H1 (cell line): ENCODE measurements around the gene COX19. TPM values are rescaled to one million over a fixed set of nuclear protein-coding genes. Genes with fewer than 3 reads are reported as not detected.

ENCODE experiments used
- CTCF ChIA-PET: fragments of 300-600 bp; sonication (Branson Sonifier 250); formaldehyde crosslinking; loops from one replicate; lab custom pipeline; 2021; ENCODE audit not compliant: partially characterized antibody; lab: Charles Lee
- POLR2A ChIA-PET: fragments of 300-600 bp; sonication (Branson Sonifier 250); formaldehyde crosslinking; loops from one replicate; lab custom pipeline; 2021; ENCODE audit warnings: inconsistent platforms; ENCODE audit not compliant: partially characterized antibody; lab: Charles Lee
- DNase-seq, 2 experiments: peaks; one replicate each; pipeline versions ENCODE4 v3.0.0 to v3.0.0-alpha.2; 2010 to 2022; ENCODE audit warnings: low spot score in 2 of 2, low read depth in 1 of 2, mixed read lengths in 1 of 2
- FAIRE-seq: peaks from 2 replicates; lab custom pipeline; 2011; peaks lifted over from hg19 to GRCh38; lab: Jason Lieb, UNC
- H2AFZ ChIP-seq: 2 replicates; pipeline ENCODE4 v1.8.1; 2012; ENCODE audit warnings: low read length, inconsistent platforms
- H2AK5ac ChIP-seq: 2 replicates; pipeline ENCODE4 v1.6.1; 2013; ENCODE audit warnings: low read depth, low read length
- H2BK120ac ChIP-seq: replicated peaks from 2 replicates; pipeline ENCODE3; 2013; ENCODE audit warnings: low read depth, low read length, inconsistent platforms
- H2BK12ac ChIP-seq: 2 replicates; pipeline ENCODE4 v1.6.1; 2013; ENCODE audit warnings: low read depth, low read length
- H2BK15ac ChIP-seq: 2 replicates; pipeline ENCODE4 v1.6.1; 2013; ENCODE audit warnings: low read length
- H2BK20ac ChIP-seq: 2 replicates; pipeline ENCODE4 v1.6.1; 2013; ENCODE audit warnings: low read length
- H2BK5ac ChIP-seq: 2 replicates; pipeline ENCODE4 v1.6.1; 2013; ENCODE audit warnings: low read depth, low read length
- H3K14ac ChIP-seq: 2 replicates; pipeline ENCODE4 v1.6.1; 2013; ENCODE audit warnings: inconsistent platforms; ENCODE audit not compliant: insufficient read length
- H3K18ac ChIP-seq: 2 replicates; pipeline ENCODE4 v1.6.1; 2013; ENCODE audit warnings: low read length; ENCODE audit errors: extremely low read depth
- H3K23ac ChIP-seq: 2 replicates; pipeline ENCODE4 v1.6.1; 2013; ENCODE audit warnings: inconsistent platforms; ENCODE audit not compliant: insufficient read length
- H3K23me2 ChIP-seq: 2 replicates; pipeline ENCODE4 v1.6.1; 2013; ENCODE audit warnings: low read depth, low read length
- H3K27ac ChIP-seq: 2 replicates; pipeline ENCODE4 v1.6.1; 2011; ENCODE audit warnings: low read depth, low read length, inconsistent platforms
- H3K27me3 ChIP-seq, 4 experiments: replicated peaks in 1 of 4; 1 replicate in 1 of 4; 2 replicates in 3 of 4; pipeline versions ENCODE4 v1.6.1 to v1.8.1; 2011 to 2013; ENCODE audit warnings: low read length in 3 of 4, mild to moderate bottlenecking in 3 of 4, inconsistent platforms in 2 of 4, mixed read lengths in 2 of 4, moderate library complexity in 1 of 4; ENCODE audit not compliant: control insufficient read depth in 3 of 4, insufficient read depth in 3 of 4; ENCODE audit errors: extremely low read depth in 1 of 4
- H3K36me3 ChIP-seq, 4 experiments: 2 replicates each; pipeline versions ENCODE4 v1.6.1 to v1.8.1; 2011 to 2013; ENCODE audit warnings: mild to moderate bottlenecking in 4 of 4, low read length in 3 of 4, moderate library complexity in 2 of 4, control low read depth in 1 of 4, inconsistent platforms in 1 of 4; ENCODE audit not compliant: insufficient read depth in 4 of 4, control insufficient read depth in 2 of 4
- H3K4ac ChIP-seq: replicated peaks from 2 replicates; pipeline ENCODE3; 2013; ENCODE audit warnings: low read length, low read depth, mixed read lengths, inconsistent platforms; ENCODE audit not compliant: insufficient read length
- H3K4me1 ChIP-seq, 4 experiments: replicated peaks in 1 of 4; 1 replicate in 1 of 4; 2 replicates in 3 of 4; pipeline versions ENCODE4 v1.6.1 to v1.8.1; 2011 to 2013; ENCODE audit warnings: low read length in 3 of 4, inconsistent platforms in 2 of 4, mixed read lengths in 1 of 4; ENCODE audit not compliant: insufficient read depth in 4 of 4, control insufficient read depth in 3 of 4
- H3K4me2 ChIP-seq, 2 experiments: 2 replicates each; pipeline versions ENCODE4 v1.6.1 to v1.8.1; 2011 to 2013; ENCODE audit warnings: low read depth in 2 of 2, low read length in 2 of 2, control low read depth in 1 of 2, inconsistent platforms in 1 of 2, mild to moderate bottlenecking in 1 of 2; ENCODE audit not compliant: insufficient read depth in 1 of 2
- H3K4me3 ChIP-seq, 4 experiments: fragments of 200-600, 300-600 bp in 1 of 4; sonication (generic), shearing (Covaris generic), sonication (Bioruptor Twin) in 1 of 4; 2 replicates each; pipeline versions ENCODE4 v1.5.1 to v1.8.1; 2011 to 2016; ENCODE audit warnings: low read length in 4 of 4, low read depth in 3 of 4, control low read depth in 2 of 4, inconsistent platforms in 2 of 4, mild to moderate bottlenecking in 2 of 4, mixed read lengths in 1 of 4, moderate library complexity in 1 of 4; ENCODE audit not compliant: insufficient read depth in 2 of 4; ENCODE audit errors: extremely low read depth in 1 of 4
- H3K56ac ChIP-seq: replicated peaks from 2 replicates; pipeline ENCODE3; 2013; ENCODE audit warnings: low read depth, mild to moderate bottlenecking, mixed read lengths, low read length, inconsistent platforms; ENCODE audit not compliant: insufficient read length
- H3K79me1 ChIP-seq: 2 replicates; pipeline ENCODE4 v1.6.1; 2013; ENCODE audit warnings: low read depth, low read length, control low read depth
- H3K79me2 ChIP-seq, 2 experiments: 2 replicates each; pipeline versions ENCODE4 v1.6.1 to v1.8.1; 2012 to 2013; ENCODE audit warnings: low read length in 2 of 2, mild to moderate bottlenecking in 2 of 2, inconsistent platforms in 1 of 2; ENCODE audit not compliant: insufficient read depth in 2 of 2, control insufficient read depth in 1 of 2
- H3K9ac ChIP-seq, 4 experiments: replicated peaks in 1 of 4; 1 replicate in 1 of 4; 2 replicates in 3 of 4; pipeline versions ENCODE4 v1.6.1 to v1.8.1; 2011 to 2013; ENCODE audit warnings: low read depth in 3 of 4, low read length in 3 of 4, control low read depth in 2 of 4, mild to moderate bottlenecking in 2 of 4, moderate library complexity in 2 of 4, inconsistent platforms in 1 of 4; ENCODE audit errors: extremely low read depth in 1 of 4
- H3K9me3 ChIP-seq, 2 experiments: 2 replicates each; pipeline versions ENCODE4 v1.6.1 to v1.8.1; 2012 to 2013; ENCODE audit warnings: mild to moderate bottlenecking in 2 of 2, moderate library complexity in 2 of 2, control low read depth in 1 of 2, inconsistent platforms in 1 of 2, low read depth in 1 of 2, low read length in 1 of 2, mixed read lengths in 1 of 2; ENCODE audit not compliant: insufficient read depth in 2 of 2
- H4K20me1 ChIP-seq, 2 experiments: replicated peaks in 1 of 2; 2 replicates each; pipeline versions ENCODE3 to v1.8.1; 2011 to 2013; ENCODE audit warnings: inconsistent platforms in 2 of 2, low read length in 2 of 2, mild to moderate bottlenecking in 1 of 2; ENCODE audit not compliant: insufficient read depth in 2 of 2, control insufficient read depth in 1 of 2
- H4K5ac ChIP-seq: 2 replicates; pipeline ENCODE4 v1.6.1; 2013; ENCODE audit warnings: low read length, low read depth, mixed read lengths, inconsistent platforms; ENCODE audit not compliant: insufficient read length
- H4K8ac ChIP-seq: 2 replicates; pipeline ENCODE4 v1.8.0; 2013; ENCODE audit warnings: mild to moderate bottlenecking, moderate library complexity, low read length, inconsistent platforms; ENCODE audit not compliant: insufficient read depth; ENCODE audit errors: extremely low read depth
- H4K91ac ChIP-seq: replicated peaks from 2 replicates; pipeline ENCODE3; 2013; ENCODE audit warnings: low read length, mixed read lengths, inconsistent platforms; ENCODE audit not compliant: insufficient read length
- CTCF ChIP-seq, 3 experiments: IDR thresholded peaks; 1 replicate in 2 of 3; 2 replicates in 1 of 3; pipeline versions ENCODE4 v1.5.1 to v1.6.1; 2011; ENCODE audit warnings: low read length in 3 of 3, mild to moderate bottlenecking in 3 of 3, inconsistent platforms in 2 of 3, low read depth in 1 of 3, moderate library complexity in 1 of 3; ENCODE audit not compliant: insufficient read depth in 1 of 3; ENCODE audit errors: control extremely low read depth in 1 of 3
- GABPA ChIP-seq: IDR thresholded peaks from 2 replicates; pipeline ENCODE4 v1.6.1; 2011; ENCODE audit warnings: mild to moderate bottlenecking, low read length, moderate library complexity, borderline replicate concordance; ENCODE audit not compliant: insufficient read depth
- RAD21 ChIP-seq, 2 experiments: IDR thresholded peaks in 1 of 2; conservative IDR thresholded peaks in 1 of 2; 2 replicates each; pipeline ENCODE4 v1.6.1; 2011; ENCODE audit warnings: low read depth in 2 of 2, low read length in 2 of 2, improper control_type of control experiment in 1 of 2, inconsistent platforms in 1 of 2, mild to moderate bottlenecking in 1 of 2, moderate library complexity in 1 of 2
- RFX5 ChIP-seq: IDR thresholded peaks from 2 replicates; pipeline ENCODE4 v1.6.1; 2011; ENCODE audit warnings: low read depth, low read length, improper control_type of control experiment, borderline replicate concordance
- USF2 ChIP-seq: IDR thresholded peaks from 2 replicates; pipeline ENCODE4 v1.6.1; 2011; ENCODE audit warnings: low read length, improper control_type of control experiment
- WGBS, 2 experiments: shearing (Covaris generic) in 1 of 2; methylation state at CpG; one replicate each; pipeline versions ENCODE4 v1.1.6 to v1.1.7; 2013 to 2015; ENCODE audit warnings: low lambda C conversion rate in 2 of 2, mixed read lengths in 2 of 2, inconsistent platforms in 1 of 2, low coverage in 1 of 2, missing lambda C conversion rate in 1 of 2; ENCODE audit not compliant: insufficient replicate concordance in 2 of 2, insufficient coverage in 1 of 2, insufficient read length in 1 of 2; ENCODE audit errors: extremely low coverage in 1 of 2, missing lambda C conversion rate in 1 of 2; 5-methylcytosine and 5-hydroxymethylcytosine counted together
- polyA plus RNA-seq, 7 experiments: library from polyadenylated mRNA; depleted of rRNA in 3 of 7; stranded (reverse) in 5 of 7; unstranded in 2 of 7; fragments of >200 nt in 5 of 7; fragments of 200-250 nt in 2 of 7; gene quantifications; 1 replicate in 5 of 7; 2 replicates in 1 of 7; 4 replicates in 1 of 7; pipeline versions ENCODE4 v1.2.1 to v1.2.3, GENCODE V29; 2011 to 2013; ENCODE audit warnings: missing spikeins in 2 of 7, mixed read lengths in 2 of 7
- total RNA-seq: library from RNA; stranded (reverse); fragmentation: NEBNext Ultra II Directional; extraction: Animal tissue kit (Norgen Biotek cat#: 25700); gene quantifications from 2 replicates; pipeline ENCODE4 v1.2.1, GENCODE V29; 2021

COX19 gene
- total and polyA plus RNA-seq, 2 of the 8 experiments (the other 6 are each of a cell fraction or from before 2014, with no cell fraction given): 3.9 to 7.9 TPM

GRCh38 chr7:997404-998395, 22.4 kb upstream of the COX19 start:
- Histone ChIP-seq H3K23ac (no peak overlapping the region), H3K36me3 (no peaks in the 10 kb centered on the region), H3K23me2 (no peaks in the 10 kb centered on the region), H3K14ac (no peak overlapping the region), H3K56ac (peak overlapping the region; percentile 16), H3K18ac (no peak overlapping the region), H4K8ac (no peak overlapping the region), H3K27me3 (no peaks in the 10 kb centered on the region), H3K79me1 (no peaks in the 10 kb centered on the region), H4K5ac (no peak overlapping the region), H2AK5ac (no peak overlapping the region), H2BK20ac (no peak overlapping the region), H3K9ac (no peak overlapping the region), H2BK12ac (no peak overlapping the region), H3K9me3 (no peaks in the 10 kb centered on the region), H3K79me2 (no peaks in the 10 kb centered on the region), H3K27ac (no peak overlapping the region), H4K20me1 (peaks cover 0 to 2% of the 10 kb centered on the region in 2 experiments), H3K4ac (no peak overlapping the region), H2BK120ac (no peak overlapping the region), H3K4me1 (peaks cover 0 to 8% (median 4%) of the 10 kb centered on the region in 4 experiments; a peak in 5 of 7 replicates), H3K4me2 (no peak overlapping the region), H2BK15ac (no peak overlapping the region), H4K91ac (no peak overlapping the region)
- 81% methylated on average over 32 of the region's 45 CpGs; no CpG with 5 or more reads in 1 of the 2 experiments for WGBS, 2 experiments
- ChIA-PET CTCF (interaction anchor here (0.8 to 10.0 kb wide), 14 partner anchors 9 to 178 kb away, joined by 3 to 143 read pairs (median 4); no protein-coding TSS in a partner anchor), POLR2A (interaction anchor here (1.0 to 1.4 kb wide), 2 partner anchors 25 to 47 kb away, joined by 3 to 4 read pairs; partner anchors contain the start of gene GPR146)
- no peak for DNase-seq
- TF ChIP-seq GABPA (0 out of 2 replicates have a peak, but pooled peaks have one; percentile 58), CTCF (IDR thresholded peaks at IDR 0.05; ENCODE audit: control extremely low read depth in 1 of 3, insufficient read depth in 1 of 3, low read depth in 1 of 3, low read length in 3 of 3) (peak in 2 of 3 experiments; percentile 29 to 33; a peak in 2 of 4 replicates), USF2 (no peak), RFX5 (no peak), RAD21 (IDR thresholded peaks at IDR 0.05 in 1 of 2, conservative IDR thresholded peaks at IDR 0.05 in 1 of 2; ENCODE audit: low read depth in 2 of 2, low read length in 2 of 2) (peak; percentile 24 to 27; a peak in 2 of 4 replicates)
- TF ChIP-seq, all 59 proteins: peak for 3
- no peak overlapping the region for H2AFZ ChIP-seq
- FAIRE-seq: no peak
- H2BK5ac ChIP-seq: no peak overlapping the region
- H3K4me3 ChIP-seq: no peak overlapping the region
